Activated naive CD4-positive, alpha-beta T cell treated with anti-CD3 and anti-CD28 coated beads for 36 hours (primary cell): ENCODE measurements around the gene ANKEF1. TPM values are rescaled to one million over a fixed set of nuclear protein-coding genes. Genes with fewer than 3 reads are reported as not detected.

Source experiments
- CTCF ChIA-PET: fragments of 350-600 bp; sonication (Branson Sonifier 250); formaldehyde crosslinking; loops from one replicate; lab custom pipeline; 2021; ENCODE audit warnings: antibody characterized with exemption; lab: Charles Lee
- DNase-seq: peaks from one replicate; pipeline ENCODE4 v3.0.0-alpha.2; 2020
- H3K27ac Mint-ChIP-seq: one replicate; pipeline ENCODE4 v1.8.0; 2021; ENCODE audit warnings: mild to moderate bottlenecking, mixed read lengths
- H3K27me3 Mint-ChIP-seq: one replicate; pipeline ENCODE4 v1.8.0; 2021; ENCODE audit warnings: low read depth, mixed read lengths
- H3K36me3 Mint-ChIP-seq: one replicate; pipeline ENCODE4 v1.8.0; 2021; ENCODE audit warnings: low read depth, mixed read lengths
- H3K4me1 Mint-ChIP-seq: one replicate; pipeline ENCODE4 v1.8.0; 2021; ENCODE audit warnings: low read depth, mixed read lengths
- H3K4me3 Mint-ChIP-seq: one replicate; pipeline ENCODE4 v1.8.0; 2021; ENCODE audit warnings: mild to moderate bottlenecking, moderate library complexity, mixed read lengths
- H3K9me3 Mint-ChIP-seq: one replicate; pipeline ENCODE4 v1.8.0; 2021; ENCODE audit warnings: mixed read lengths
- intact Hi-C: fragments of 100-400 bp; cut with micrococcal nuclease; formaldehyde crosslinking; loops from one replicate; pipeline ENCODE4 v1.15.1; 2023
- total RNA-seq, 2 experiments: library from RNA; stranded (reverse); gene quantifications; one replicate each; pipeline ENCODE4 v1.2.3, GENCODE V29; 2021

ANKEF1 gene
- total RNA-seq, 2 experiments from 2014 or later, result 2.8 to 3.2 TPM

DNA sequence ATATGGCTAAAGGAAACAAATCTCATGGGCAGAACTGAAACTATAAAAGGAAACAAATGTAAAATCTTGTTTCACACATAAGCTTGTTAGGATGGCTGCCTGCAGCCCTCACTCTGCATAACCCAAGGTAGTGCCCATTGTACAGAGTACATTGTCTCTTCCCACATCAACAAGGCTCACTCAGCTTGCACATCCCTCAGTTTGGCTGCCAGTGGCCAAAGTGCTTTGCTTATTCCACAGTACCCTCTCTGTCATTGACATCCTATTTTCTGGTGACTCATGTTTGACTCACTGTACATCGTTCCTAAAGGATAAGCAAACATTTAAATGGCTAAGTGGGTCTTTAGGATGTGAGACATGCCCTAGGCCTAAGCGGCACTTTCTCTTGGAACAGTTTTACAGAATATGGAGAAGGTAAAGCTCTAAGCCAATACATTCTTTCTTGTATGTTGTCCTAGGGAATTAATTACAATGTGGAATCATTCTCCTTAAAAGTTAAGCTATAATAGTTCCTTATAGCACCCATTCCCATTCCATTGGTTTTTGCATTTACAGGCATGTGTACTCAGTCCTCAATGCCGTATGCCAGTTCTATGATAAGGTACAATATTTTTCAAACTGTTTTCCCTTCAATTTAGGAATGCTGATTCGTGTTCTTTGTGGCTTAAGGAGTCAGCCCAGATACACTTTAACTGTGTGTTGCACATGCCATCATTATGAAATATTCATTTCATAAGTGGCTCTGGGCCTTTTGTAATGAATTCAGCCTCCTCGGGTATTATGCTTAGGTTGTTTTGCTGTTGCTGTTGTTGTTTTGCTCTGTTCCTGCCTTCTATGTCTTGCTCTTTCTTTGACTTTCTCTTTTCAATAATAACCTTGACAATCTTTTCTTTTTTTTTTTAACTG lies 5.5 kb downstream of the ANKEF1 start:
- Mint-ChIP-seq H3K9me3 (no peaks in the 10 kb centered on the region), H3K27me3 (no peaks in the 10 kb centered on the region), H3K4me1 (peaks cover 13% of the 10 kb centered on the region), H3K27ac (no peak overlapping the region), H3K36me3 (peaks cover 8% of the 10 kb centered on the region), H3K4me3 (no peak overlapping the region)
- DNase-seq, result no peak
- CTCF ChIA-PET, result no interaction called here
- intact Hi-C loops, result no loop called here

DNA sequence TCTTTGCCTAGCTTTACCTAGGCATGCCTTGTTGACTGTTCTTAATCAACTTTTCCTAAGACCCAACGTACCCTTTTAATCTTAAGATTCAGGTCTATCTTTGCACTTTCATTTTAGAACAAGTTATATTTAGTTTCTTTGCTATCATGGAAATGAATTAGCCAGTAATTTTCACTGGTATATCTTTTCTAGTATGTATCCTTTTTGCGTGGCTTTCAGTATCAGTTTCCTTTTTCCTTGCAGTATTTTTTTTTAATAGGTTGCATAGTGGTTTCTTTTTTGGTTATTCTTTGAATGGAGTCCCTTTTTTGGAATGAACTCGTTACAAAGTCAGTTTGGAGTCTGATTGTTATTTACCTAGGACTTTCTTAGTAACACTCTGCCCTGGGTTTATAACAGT lies 7.3 kb downstream of the ANKEF1 start:
- Mint-ChIP-seq H3K27me3 (no peaks in the 10 kb centered on the region), H3K9me3 (no peaks in the 10 kb centered on the region), H3K4me1 (peaks cover 7% of the 10 kb centered on the region), H3K27ac (no peak overlapping the region), H3K4me3 (no peak overlapping the region), H3K36me3 (peaks cover 7% of the 10 kb centered on the region)
- intact Hi-C loops, result no loop called here
- CTCF ChIA-PET, result interaction anchor here (0.6 kb wide), 1 partner anchor 346 kb away, joined by 3 read pairs; no protein-coding TSS in a partner anchor
- no peak for DNase-seq

DNA sequence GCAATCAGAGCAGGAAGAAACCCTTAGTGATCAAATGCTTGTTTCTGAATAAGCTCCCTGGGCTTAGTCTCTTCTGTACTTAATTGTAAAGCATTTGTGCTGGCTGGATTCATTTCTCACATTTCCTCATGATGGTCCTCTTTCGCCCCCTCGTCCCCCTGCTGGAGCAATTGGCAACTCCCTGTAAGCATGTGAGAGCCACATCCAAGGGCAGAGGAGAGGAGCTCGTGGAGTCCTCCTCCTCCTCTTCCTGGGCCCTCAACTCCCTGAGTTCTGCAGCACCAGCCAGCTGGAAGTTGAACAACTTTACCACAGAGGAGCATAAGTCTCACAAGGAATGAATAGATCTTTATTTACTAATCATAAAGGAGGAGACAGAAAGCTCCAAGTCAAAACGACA lies 12.6 kb downstream of the ANKEF1 start:
- H3K4me1 Mint-ChIP-seq, result no peaks in the 10 kb centered on the region
- no peaks in the 10 kb centered on the region for H3K9me3 Mint-ChIP-seq
- no peaks in the 10 kb centered on the region for H3K27me3 Mint-ChIP-seq
- H3K36me3 Mint-ChIP-seq, result peaks cover 9% of the 10 kb centered on the region
- CTCF ChIA-PET, result interaction anchor here (1.3 kb wide), 1 partner anchor 69 kb away, joined by 3 read pairs; no protein-coding TSS in a partner anchor
- H3K27ac Mint-ChIP-seq, result no peak overlapping the region
- intact Hi-C loops, result no loop called here
- no peak overlapping the region for H3K4me3 Mint-ChIP-seq
- no peak for DNase-seq

DNA sequence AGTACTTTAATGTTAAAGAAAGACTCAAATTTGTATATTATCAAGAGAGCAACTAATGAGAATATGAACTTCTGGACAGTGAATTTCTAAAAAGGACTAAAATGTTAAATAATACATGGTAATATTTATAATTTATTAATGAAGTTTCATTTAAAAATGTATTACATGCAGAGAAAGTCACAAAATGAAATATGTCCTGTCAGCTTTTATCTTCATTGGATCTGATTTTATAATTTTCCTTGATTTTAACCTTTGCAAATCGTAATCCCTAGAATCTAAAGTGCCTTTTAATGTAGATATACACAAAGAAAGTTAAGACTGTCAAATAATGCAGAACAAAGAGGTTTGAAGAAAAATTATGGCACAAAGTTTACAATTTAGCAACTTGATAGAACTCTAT lies 16.4 kb downstream of the ANKEF1 start:
- CTCF ChIA-PET, result interaction anchor here (0.9 kb wide), 1 partner anchor 73 kb away, joined by 3 read pairs; no protein-coding TSS in a partner anchor
- H3K36me3 Mint-ChIP-seq, result peaks cover 19% of the 10 kb centered on the region
- H3K27ac Mint-ChIP-seq, result no peak overlapping the region
- intact Hi-C loops, result no loop called here
- no peaks in the 10 kb centered on the region for H3K9me3 Mint-ChIP-seq
- no peaks in the 10 kb centered on the region for H3K27me3 Mint-ChIP-seq
- DNase-seq, result no peak
- no peak overlapping the region for H3K4me3 Mint-ChIP-seq
- H3K4me1 Mint-ChIP-seq, result no peaks in the 10 kb centered on the region

DNA sequence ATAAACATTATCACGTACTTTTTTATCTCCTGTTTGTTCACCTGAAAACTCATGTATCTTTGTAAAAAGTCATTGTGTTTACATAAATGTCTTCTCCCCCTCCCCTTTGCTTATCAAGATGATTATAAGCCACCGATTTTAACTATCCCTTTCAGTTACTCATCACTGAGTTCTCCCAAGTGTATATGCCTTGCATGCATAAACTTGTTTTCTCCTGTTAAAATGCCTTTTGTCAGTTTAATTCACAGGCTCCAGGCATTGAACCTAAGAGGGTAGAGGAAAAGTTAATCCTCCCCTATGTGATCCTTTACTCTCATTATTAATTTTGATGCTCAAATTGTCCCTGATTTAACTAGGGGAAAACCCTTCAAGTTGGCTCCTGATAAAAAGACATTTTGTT lies 24.2 kb downstream of the ANKEF1 start:
- Mint-ChIP-seq H3K36me3 (peaks cover 13% of the 10 kb centered on the region), H3K4me1 (no peaks in the 10 kb centered on the region), H3K9me3 (no peaks in the 10 kb centered on the region), H3K27me3 (peaks cover 4% of the 10 kb centered on the region), H3K4me3 (no peak overlapping the region), H3K27ac (no peak overlapping the region)
- no peak for DNase-seq
- CTCF ChIA-PET, result no interaction called here
- intact Hi-C loops, result no loop called here

DNA sequence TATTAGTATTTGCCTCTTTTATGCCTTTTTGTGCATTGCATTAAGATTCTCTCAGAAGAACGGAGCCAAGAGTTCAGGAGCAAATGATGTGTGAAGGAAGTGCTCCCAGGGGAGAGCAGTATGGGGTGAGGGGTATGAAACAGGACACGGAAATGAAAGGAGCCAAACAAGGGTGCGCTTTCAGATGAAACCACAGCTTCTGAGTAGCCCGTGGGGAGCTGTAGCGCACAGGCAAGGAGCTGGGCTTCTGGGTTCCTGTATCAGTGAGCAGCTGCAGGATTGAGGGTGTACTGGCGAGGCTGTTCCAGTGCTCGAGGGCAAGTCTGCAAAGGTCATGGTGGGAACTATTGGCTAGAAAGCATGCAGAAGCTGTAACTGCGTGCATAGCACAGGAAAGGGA lies 25.4 kb downstream of the ANKEF1 start:
- Mint-ChIP-seq H3K27ac (no peak overlapping the region), H3K36me3 (peaks cover 7% of the 10 kb centered on the region)

DNA sequence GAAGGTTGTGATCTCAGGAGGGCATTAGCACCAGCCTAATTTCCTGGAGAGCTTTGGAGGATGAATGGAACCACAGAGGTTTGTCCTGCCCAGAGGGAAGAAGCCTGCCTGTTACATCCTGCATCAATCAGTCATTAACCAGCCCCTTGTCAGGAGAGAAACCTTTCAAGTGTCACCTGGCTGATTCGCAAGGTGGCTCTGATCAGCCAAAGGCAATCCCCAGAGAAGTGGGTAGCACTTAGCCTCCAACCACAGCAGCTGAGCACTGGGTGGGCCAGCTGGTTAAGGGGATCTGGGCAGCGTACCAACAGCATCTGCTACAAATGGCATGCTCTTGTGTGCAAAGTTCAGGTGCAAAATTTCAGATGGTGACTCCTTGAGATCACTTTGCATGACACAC lies 26.9 kb downstream of the ANKEF1 start:
- no peak overlapping the region for H3K27ac Mint-ChIP-seq
- peaks cover 10% of the 10 kb centered on the region for H3K27me3 Mint-ChIP-seq
- H3K4me1 Mint-ChIP-seq, result no peaks in the 10 kb centered on the region
- H3K36me3 Mint-ChIP-seq, result peaks cover 2% of the 10 kb centered on the region
- H3K9me3 Mint-ChIP-seq, result no peaks in the 10 kb centered on the region
- CTCF ChIA-PET, result no interaction called here
- intact Hi-C loops, result no loop called here
- no peak overlapping the region for H3K4me3 Mint-ChIP-seq
- DNase-seq, result no peak

More for the DNA sequence above, 25.4 kb downstream of the ANKEF1 start:
- intact Hi-C loops, result no loop called here
- CTCF ChIA-PET, result no interaction called here
- Mint-ChIP-seq H3K27me3 (peaks cover 10% of the 10 kb centered on the region), H3K4me1 (no peaks in the 10 kb centered on the region), H3K4me3 (no peak overlapping the region), H3K9me3 (no peaks in the 10 kb centered on the region)
- DNase-seq, result no peak

DNA sequence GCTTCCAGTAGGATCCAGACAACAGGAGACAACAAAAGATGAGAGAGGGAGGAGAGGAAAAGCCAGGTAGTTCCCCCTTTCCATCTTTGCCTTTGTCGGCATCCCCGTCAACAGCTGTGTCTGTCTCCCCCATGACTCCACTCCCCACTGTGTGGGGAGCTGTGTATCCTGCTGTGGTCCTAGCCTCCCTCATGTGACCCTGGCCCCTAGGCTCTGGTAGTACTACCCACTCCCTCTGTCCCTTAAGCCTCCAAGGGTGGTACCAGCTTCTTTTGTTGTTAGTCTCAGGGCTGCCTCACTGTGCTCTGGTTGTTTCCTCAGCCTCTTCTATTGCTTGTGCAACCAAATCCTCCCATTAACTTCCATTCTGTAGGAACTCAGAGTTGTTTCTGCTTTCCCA lies 28.7 kb downstream of the ANKEF1 start:
- Mint-ChIP-seq H3K4me1 (no peaks in the 10 kb centered on the region), H3K9me3 (no peaks in the 10 kb centered on the region), H3K36me3 (no peaks in the 10 kb centered on the region), H3K27ac (no peak overlapping the region), H3K27me3 (peaks cover 10% of the 10 kb centered on the region), H3K4me3 (no peak overlapping the region)
- CTCF ChIA-PET, result interaction anchor here (0.9 kb wide), 1 partner anchor 364 kb away, joined by 5 read pairs; no protein-coding TSS in a partner anchor
- intact Hi-C loops, result no loop called here
- DNase-seq, result no peak

DNA sequence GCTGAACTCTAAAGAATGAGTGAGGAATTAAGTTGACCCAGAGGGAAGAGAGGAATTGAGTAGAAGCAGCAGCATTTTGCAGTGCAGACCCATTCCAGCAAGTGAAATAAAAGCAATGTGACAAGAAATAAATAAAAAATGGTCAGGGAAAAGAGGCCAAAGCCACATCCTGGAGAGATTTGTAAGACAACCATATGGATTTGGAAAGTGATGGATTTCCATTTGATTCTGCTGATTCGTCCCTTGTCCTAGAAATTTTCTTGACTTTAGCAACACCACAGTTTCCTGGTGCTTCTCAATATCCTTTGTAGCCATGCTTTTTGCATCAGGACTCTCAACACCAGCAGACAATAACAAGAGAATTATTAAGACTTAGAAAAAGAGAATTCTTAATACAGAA lies 29.8 kb downstream of the ANKEF1 start:
- CTCF ChIA-PET, result no interaction called here

DNA sequence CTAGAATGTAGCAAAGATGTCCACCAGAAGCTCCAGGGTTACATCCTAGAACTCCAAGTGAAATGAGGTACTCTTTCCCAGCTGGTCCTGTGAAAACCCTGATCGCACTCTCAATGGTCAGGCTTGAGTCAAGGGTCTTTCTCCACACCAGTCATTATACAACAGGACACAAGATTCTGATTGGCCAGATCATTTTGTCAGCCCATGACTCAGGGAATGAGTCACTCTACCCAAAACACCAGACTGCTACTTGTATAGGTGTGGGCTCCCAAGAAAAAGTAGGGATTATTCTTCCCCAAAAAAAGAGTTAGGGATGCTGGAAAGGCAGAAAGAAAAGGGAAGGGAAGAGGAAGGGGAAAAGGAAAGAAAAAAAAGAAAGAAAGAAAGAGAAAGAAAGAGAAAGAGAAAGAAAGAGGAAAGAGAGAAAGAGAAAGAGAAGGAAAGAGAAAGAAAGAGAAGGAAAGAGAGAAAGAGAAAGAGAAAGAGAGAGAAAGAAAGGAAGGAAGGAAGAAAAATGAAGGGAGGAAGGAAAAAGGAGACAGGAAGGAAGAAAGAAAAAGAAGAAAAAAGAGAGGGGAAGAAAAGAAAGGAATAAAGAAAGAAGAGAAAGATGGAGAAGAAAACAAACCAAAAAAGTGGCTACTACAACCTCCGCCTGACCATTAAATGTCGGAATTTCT lies 30.5 kb downstream of the ANKEF1 start:
- no peak overlapping the region for H3K27ac Mint-ChIP-seq
- no peaks in the 10 kb centered on the region for H3K4me1 Mint-ChIP-seq
- no peaks in the 10 kb centered on the region for H3K9me3 Mint-ChIP-seq
- CTCF ChIA-PET, result no interaction called here
- no peak for DNase-seq
- no peaks in the 10 kb centered on the region for H3K36me3 Mint-ChIP-seq
- H3K4me3 Mint-ChIP-seq, result no peak overlapping the region
- intact Hi-C loops, result no loop called here
- H3K27me3 Mint-ChIP-seq, result peaks cover 10% of the 10 kb centered on the region

More for the DNA sequence above, 29.8 kb downstream of the ANKEF1 start:
- H3K36me3 Mint-ChIP-seq, result no peaks in the 10 kb centered on the region
- peaks cover 10% of the 10 kb centered on the region for H3K27me3 Mint-ChIP-seq
- intact Hi-C loops, result no loop called here
- H3K4me1 Mint-ChIP-seq, result no peaks in the 10 kb centered on the region
- H3K4me3 Mint-ChIP-seq, result no peak overlapping the region
- H3K9me3 Mint-ChIP-seq, result no peaks in the 10 kb centered on the region
- no peak overlapping the region for H3K27ac Mint-ChIP-seq
- DNase-seq, result no peak

DNA sequence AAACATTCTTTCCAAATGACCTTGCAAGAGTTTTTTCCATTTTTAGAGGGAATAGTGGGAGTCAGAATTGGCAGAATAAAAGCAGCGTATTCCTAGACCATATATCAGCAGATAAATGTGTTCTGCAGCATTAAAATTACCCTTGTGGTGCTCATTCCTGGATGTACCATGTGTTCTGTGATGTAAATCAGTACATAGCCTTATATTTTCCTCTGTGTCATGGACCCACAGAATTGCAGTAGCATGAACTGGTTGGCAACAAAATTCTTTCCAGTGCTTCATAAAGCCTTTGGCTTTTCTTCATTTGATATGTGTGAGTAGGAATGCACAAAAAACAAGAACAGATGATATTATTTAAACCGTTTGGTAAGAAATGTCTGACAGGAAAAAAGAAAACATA lies 32.5 kb downstream of the ANKEF1 start:
- no peaks in the 10 kb centered on the region for H3K9me3 Mint-ChIP-seq

DNA sequence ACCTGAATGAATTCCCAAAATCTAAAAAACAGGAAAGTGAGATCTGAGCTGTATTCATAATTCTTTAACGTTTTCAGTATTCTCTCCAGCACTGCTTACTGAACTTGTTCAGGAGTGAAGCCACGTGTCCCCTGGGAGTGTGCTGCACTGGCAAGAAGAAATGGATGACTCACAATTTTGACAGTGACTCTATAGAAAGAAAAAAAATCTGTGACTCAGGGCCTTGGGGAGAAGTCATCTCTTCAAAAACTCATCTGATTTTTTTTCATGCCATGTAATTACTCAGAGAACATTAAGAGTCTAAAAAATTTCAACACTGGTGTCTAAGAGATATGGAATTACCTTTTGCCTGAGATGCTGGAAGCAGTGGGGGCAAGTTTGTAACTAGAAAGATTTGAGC lies 39.7 kb downstream of the ANKEF1 start:
- Mint-ChIP-seq H3K4me3 (no peak overlapping the region), H3K36me3 (peaks cover 1% of the 10 kb centered on the region), H3K27me3 (peaks cover 33% of the 10 kb centered on the region), H3K4me1 (no peaks in the 10 kb centered on the region), H3K27ac (no peak overlapping the region), H3K9me3 (no peaks in the 10 kb centered on the region)
- intact Hi-C loops, result no loop called here
- CTCF ChIA-PET, result no interaction called here
- DNase-seq, result no peak

More for the DNA sequence above, 32.5 kb downstream of the ANKEF1 start:
- Mint-ChIP-seq H3K4me3 (no peak overlapping the region), H3K27ac (no peak overlapping the region), H3K36me3 (no peaks in the 10 kb centered on the region), H3K27me3 (peaks cover 14% of the 10 kb centered on the region), H3K4me1 (no peaks in the 10 kb centered on the region)
- no peak for DNase-seq
- CTCF ChIA-PET, result interaction anchor here (0.6 kb wide), 1 partner anchor 455 kb away, joined by 3 read pairs; no protein-coding TSS in a partner anchor
- intact Hi-C loops, result no loop called here
